GM12864 (cell line): ENCODE data around the gene BRI3.

Experiments
- DNase-seq: peaks from one replicate; pipeline ENCODE4 v3.0.0-alpha.2; 2011; ENCODE audit warnings: low read depth
- H3K4me3 ChIP-seq: 2 replicates; pipeline ENCODE4 v1.5.1; 2011; ENCODE audit warnings: mild to moderate bottlenecking, low read depth, low read length, control low read depth
- CTCF ChIP-seq: IDR thresholded peaks from 2 replicates; pipeline ENCODE4 v1.5.1; 2011; ENCODE audit warnings: low read depth, mild to moderate bottlenecking, moderate library complexity, low read length, control low read depth, inconsistent platforms; ENCODE audit errors: missing control alignments

BRI3 gene

GRCh38 chr7:98300595-98301372 lies 19.3 kb downstream of the BRI3 start:
- no peak for DNase-seq
- no peak for TF ChIP-seq CTCF

GRCh38 chr7:98301693-98302470 lies 20.4 kb downstream of the BRI3 start:
- no peak for TF ChIP-seq CTCF
- no peak overlapping the region for H3K4me3 ChIP-seq
- no peak for DNase-seq

More at GRCh38 chr7:98300595-98301372, 19.3 kb downstream of the BRI3 start:
- no peak overlapping the region for H3K4me3 ChIP-seq

- TF ChIP-seq CTCF = no peak
- no peak for DNase-seq
- no peak overlapping the region for H3K4me3 ChIP-seq
Observed at GRCh38 chr7:98303176-98303865, 21.8 kb downstream of the BRI3 start.

GRCh38 chr7:98303906-98304305 lies 22.4 kb downstream of the BRI3 start:
- no peak for TF ChIP-seq CTCF
- DNase-seq = no peak
- no peak overlapping the region for H3K4me3 ChIP-seq

GRCh38 chr7:98305951-98306535 lies 24.6 kb downstream of the BRI3 start:
- H3K4me3 ChIP-seq = no peak overlapping the region
- no peak for DNase-seq
- TF ChIP-seq CTCF = no peak

GRCh38 chr7:98307971-98308466 lies 26.5 kb downstream of the BRI3 start:
- no peak for DNase-seq
- H3K4me3 ChIP-seq = no peak overlapping the region
- no peak for TF ChIP-seq CTCF
